PC-9 (cell line): ENCODE results near the gene VTA1. TPM values are rescaled to one million over a fixed set of nuclear protein-coding genes. Genes with fewer than 3 reads are reported as not detected.

Experiments
- BruUV-seq: library from RNA; stranded (reverse); fragments of 400-500 nt; replicated peaks from 2 replicates; lab custom pipeline; 2021; lab: Mats Ljungman, UMichigan
- CTCF ChIA-PET: fragments of 300-600 bp; sonication (Branson Sonifier 250); formaldehyde crosslinking; loops from one replicate; lab custom pipeline; 2022; ENCODE audit warnings: antibody characterized with exemption; lab: Charles Lee
- POLR2A ChIA-PET: fragments of 300-600 bp; sonication (Branson Sonifier 250); formaldehyde crosslinking; loops from one replicate; lab custom pipeline; 2022; ENCODE audit warnings: antibody characterized with exemption; ENCODE audit not compliant: unreplicated experiment; lab: Charles Lee
- DNase-seq, 2 experiments: peaks; one replicate each; pipeline versions ENCODE4 v3.0.0 to v3.0.0-alpha.2; 2015 to 2022; ENCODE audit warnings: mixed read lengths in 1 of 2
- H2AFZ ChIP-seq: fragments of 200-600 bp; sonication (generic); 2 replicates; pipeline ENCODE4 v1.8.1; 2017; ENCODE audit warnings: antibody characterized with exemption
- H3F3A ChIP-seq: fragments of 200-600 bp; sonication (generic); 2 replicates; pipeline ENCODE4 v1.8.1; 2017; ENCODE audit warnings: antibody characterized with exemption, mild to moderate bottlenecking, low read depth; ENCODE audit not compliant: insufficient read depth
- H3K27ac ChIP-seq: fragments of 200-600 bp; sonication (generic); 2 replicates; pipeline ENCODE4 v1.6.1; 2016; ENCODE audit warnings: mixed run types
- H3K27me3 ChIP-seq: fragments of 200-600 bp; sonication (generic); 2 replicates; pipeline ENCODE4 v1.6.1; 2016; ENCODE audit warnings: low read depth, mixed run types; ENCODE audit not compliant: insufficient read depth
- H3K36me3 ChIP-seq: fragments of 200-600 bp; sonication (generic); 2 replicates; pipeline ENCODE4 v1.6.1; 2016; ENCODE audit warnings: low read depth, mixed run types
- H3K4me1 ChIP-seq: fragments of 200-600 bp; sonication (generic); replicated peaks from 2 replicates; pipeline ENCODE4 v1.6.1; 2016; ENCODE audit warnings: mixed run types; ENCODE audit not compliant: insufficient read depth
- H3K4me2 ChIP-seq: fragments of 200-600 bp; sonication (generic); 2 replicates; pipeline ENCODE4 v1.6.1; 2017; ENCODE audit warnings: mixed run types
- H3K4me3 ChIP-seq: fragments of 200-600 bp; sonication (generic); 2 replicates; pipeline ENCODE4 v1.6.1; 2016; ENCODE audit warnings: mixed run types
- H3K79me2 ChIP-seq: fragments of 200-600 bp; sonication (generic); 2 replicates; pipeline ENCODE4 v1.6.1; 2017; ENCODE audit warnings: low read depth, mixed run types
- H3K9me2 ChIP-seq: fragments of 200-600 bp; sonication (generic); 2 replicates; pipeline ENCODE4 v1.8.1; 2017; ENCODE audit warnings: mild to moderate bottlenecking; ENCODE audit not compliant: insufficient read depth
- H3K9me3 ChIP-seq: fragments of 200-600 bp; sonication (generic); 2 replicates; pipeline ENCODE4 v1.8.1; 2016; ENCODE audit warnings: low read depth; ENCODE audit not compliant: insufficient read depth
- H4K20me1 ChIP-seq: fragments of 200-600 bp; sonication (generic); 2 replicates; pipeline ENCODE4 v1.8.1; 2017; ENCODE audit not compliant: insufficient read depth
- EZH2 ChIP-seq: fragments of 200-600 bp; sonication (generic); IDR thresholded peaks from 2 replicates; pipeline ENCODE4 v1.8.0; 2017; ENCODE audit warnings: antibody characterized with exemption, low read depth
- intact Hi-C: fragments of 100-400 bp; cut with micrococcal nuclease; formaldehyde crosslinking; loops from one replicate; pipeline ENCODE4 v1.10.0; 2022; ENCODE audit not compliant: unreplicated experiment
- total RNA-seq: library from RNA; stranded (reverse); gene quantifications from 2 replicates; pipeline ENCODE4 v1.2.3, GENCODE V29; 2021
- TF ChIP-seq, protein P1 (sequence below): fragments of 200-600 bp; sonication (generic); conservative IDR thresholded peaks from 2 replicates; pipeline ENCODE4 v1.6.1; 2017; ENCODE audit warnings: mixed run types, antibody characterized with exemption, mild to moderate bottlenecking, moderate library complexity

Gene VTA1
- total RNA-seq, 1 experiment from 2014 or later: 52.0 TPM

DNA sequence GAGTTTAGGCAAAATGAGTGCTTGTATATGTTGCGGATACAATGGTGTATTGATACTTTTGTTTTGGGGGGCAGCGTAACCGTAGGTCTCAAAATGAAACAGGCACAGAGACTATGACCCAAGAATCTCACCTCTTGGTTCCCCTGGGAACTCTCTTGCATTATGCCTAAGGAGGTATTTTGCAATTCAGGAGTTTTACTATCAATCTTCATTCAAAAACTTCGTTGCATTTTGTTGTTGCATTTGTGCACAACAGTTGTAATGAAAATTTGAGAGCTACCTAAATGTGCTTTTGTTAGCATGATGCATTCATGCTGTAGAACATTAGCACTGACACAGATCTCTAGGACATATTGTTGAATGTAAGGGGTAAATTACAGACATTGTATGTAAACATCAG is 18.2 kb downstream of the VTA1 start:
- no TSS peak for BruUV-seq
- Histone ChIP-seq H2AFZ (no peak overlapping the region), H3K4me3 (no peak overlapping the region), H3K36me3 (no peaks in the 10 kb centered on the region), H3F3A (no peaks in the 10 kb centered on the region; the same call in none of the 2 replicates), H4K20me1 (peaks cover 29% of the 10 kb centered on the region), H3K27me3 (no peaks in the 10 kb centered on the region), H3K4me2 (no peak overlapping the region), H3K4me1 (no peaks in the 10 kb centered on the region), H3K79me2 (peaks cover 45% of the 10 kb centered on the region), H3K27ac (no peak overlapping the region), H3K9me2 (no peaks in the 10 kb centered on the region), H3K9me3 (no peaks in the 10 kb centered on the region)
- POLR2A ChIA-PET: no interaction called here
- TF ChIP-seq, protein P1, sequence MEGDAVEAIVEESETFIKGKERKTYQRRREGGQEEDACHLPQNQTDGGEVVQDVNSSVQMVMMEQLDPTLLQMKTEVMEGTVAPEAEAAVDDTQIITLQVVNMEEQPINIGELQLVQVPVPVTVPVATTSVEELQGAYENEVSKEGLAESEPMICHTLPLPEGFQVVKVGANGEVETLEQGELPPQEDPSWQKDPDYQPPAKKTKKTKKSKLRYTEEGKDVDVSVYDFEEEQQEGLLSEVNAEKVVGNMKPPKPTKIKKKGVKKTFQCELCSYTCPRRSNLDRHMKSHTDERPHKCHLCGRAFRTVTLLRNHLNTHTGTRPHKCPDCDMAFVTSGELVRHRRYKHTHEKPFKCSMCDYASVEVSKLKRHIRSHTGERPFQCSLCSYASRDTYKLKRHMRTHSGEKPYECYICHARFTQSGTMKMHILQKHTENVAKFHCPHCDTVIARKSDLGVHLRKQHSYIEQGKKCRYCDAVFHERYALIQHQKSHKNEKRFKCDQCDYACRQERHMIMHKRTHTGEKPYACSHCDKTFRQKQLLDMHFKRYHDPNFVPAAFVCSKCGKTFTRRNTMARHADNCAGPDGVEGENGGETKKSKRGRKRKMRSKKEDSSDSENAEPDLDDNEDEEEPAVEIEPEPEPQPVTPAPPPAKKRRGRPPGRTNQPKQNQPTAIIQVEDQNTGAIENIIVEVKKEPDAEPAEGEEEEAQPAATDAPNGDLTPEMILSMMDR: no peak
- TF ChIP-seq EZH2: no peak
- intact Hi-C loops: no loop called here
- no peak for DNase-seq
- CTCF ChIA-PET: no interaction called here

- H2AFZ ChIP-seq: no peak overlapping the region
- H3K79me2 ChIP-seq: peaks cover 28% of the 10 kb centered on the region
- H3K9me3 ChIP-seq: no peaks in the 10 kb centered on the region
- H3K27me3 ChIP-seq: no peaks in the 10 kb centered on the region
- H4K20me1 ChIP-seq: peaks cover 17% of the 10 kb centered on the region
- no peaks in the 10 kb centered on the region for H3K4me1 ChIP-seq
- intact Hi-C loops: no loop called here
- H3K36me3 ChIP-seq: peaks cover 11% of the 10 kb centered on the region; the same call in 1 of the 2 replicates
- CTCF ChIA-PET: no interaction called here
- BruUV-seq: no TSS peak
- POLR2A ChIA-PET: no interaction called here
- TF ChIP-seq EZH2: no peak
- TF ChIP-seq, protein P1: no peak
- H3K4me2 ChIP-seq: no peak overlapping the region
- H3K27ac ChIP-seq: no peak overlapping the region
- H3K4me3 ChIP-seq: no peak overlapping the region
- DNase-seq: no peak
- H3F3A ChIP-seq: no peaks in the 10 kb centered on the region; the same call in none of the 2 replicates
- no peaks in the 10 kb centered on the region for H3K9me2 ChIP-seq
These were observed 20.0 kb downstream of the VTA1 start for GRCh38 chr6:142167071-142167470.

GRCh38 chr6:142167486-142167885 is 20.4 kb downstream of the VTA1 start:
- no peaks in the 10 kb centered on the region for H3K4me1 ChIP-seq
- no TSS peak for BruUV-seq
- ChIA-PET CTCF (no interaction called here), POLR2A (interaction anchor here (0.6 kb wide), 1 partner anchor 1777 kb away, joined by 3 read pairs; no protein-coding TSS in a partner anchor)
- H4K20me1 ChIP-seq: peaks cover 13% of the 10 kb centered on the region
- H3K9me2 ChIP-seq: no peaks in the 10 kb centered on the region
- H3K27ac ChIP-seq: no peak overlapping the region
- no peak for DNase-seq
- H3F3A ChIP-seq: no peaks in the 10 kb centered on the region; the same call in none of the 2 replicates
- no peak overlapping the region for H3K4me3 ChIP-seq
- H3K27me3 ChIP-seq: no peaks in the 10 kb centered on the region
- H3K79me2 ChIP-seq: peaks cover 24% of the 10 kb centered on the region
- intact Hi-C loops: no loop called here
- no peak overlapping the region for H3K4me2 ChIP-seq
- H3K9me3 ChIP-seq: no peaks in the 10 kb centered on the region
- H3K36me3 ChIP-seq: peaks cover 11% of the 10 kb centered on the region; the same call in 1 of the 2 replicates
- no peak overlapping the region for H2AFZ ChIP-seq
- no peak for TF ChIP-seq EZH2
- TF ChIP-seq, protein P1: no peak
